ENCODE results near the gene ARHGAP15.

ARHGAP15 gene

GRCh38 chr2:143297182-143297581, 168.0 kb downstream of the ARHGAP15 start:
- Histone ChIP-seq H3K9me3 (ENCODE audit: insufficient read depth, low read length) (no peaks in the 10 kb centered on the region), H3K27ac (ENCODE audit: low read depth, low read length) (no peak overlapping the region), H3K27me3 (ENCODE audit: low read length) (no peaks in the 10 kb centered on the region), H3K36me3 (ENCODE audit: low read length) (no peaks in the 10 kb centered on the region), H4K20me1 (ENCODE audit: low read depth, low read length) (no peaks in the 10 kb centered on the region), H3K79me2 (ENCODE audit: insufficient read depth, low read length) (no peaks in the 10 kb centered on the region), H2AFZ (ENCODE audit: low read depth, low read length, severe bottlenecking) (no peak overlapping the region), H3K9ac (ENCODE audit: low read length) (no peak overlapping the region), H3K9me2 (replicated peaks; ENCODE audit: insufficient read depth, low read length) (no peaks in the 10 kb centered on the region), H3K4me3 (ENCODE audit: insufficient read depth, low read length, poor library complexity, severe bottlenecking) (no peak overlapping the region), H3K4me2 (ENCODE audit: low read depth, low read length, poor library complexity, severe bottlenecking) (no peak overlapping the region), H3F3A (ENCODE audit: insufficient read depth) (no peaks in the 10 kb centered on the region)
- no peak for TF ChIP-seq CTCF (IDR thresholded peaks at IDR 0.05; ENCODE audit: insufficient read depth, low read length, poor library complexity, severe bottlenecking)
- no peak for TF ChIP-seq EZH2phosphoT487 (conservative IDR thresholded peaks at IDR 0.05; ENCODE audit: low read length)

- no peak overlapping the region for H3K4me3 ChIP-seq (ENCODE audit: insufficient read depth, low read length, poor library complexity, severe bottlenecking)
- no peaks in the 10 kb centered on the region for H3F3A ChIP-seq (ENCODE audit: insufficient read depth)
- H2AFZ ChIP-seq (ENCODE audit: low read depth, low read length, severe bottlenecking), result no peak overlapping the region
- no peaks in the 10 kb centered on the region for H4K20me1 ChIP-seq (ENCODE audit: low read depth, low read length)
- H3K9me2 ChIP-seq (replicated peaks; ENCODE audit: insufficient read depth, low read length), result no peaks in the 10 kb centered on the region
- no peak overlapping the region for H3K4me2 ChIP-seq (ENCODE audit: low read depth, low read length, poor library complexity, severe bottlenecking)
- no peaks in the 10 kb centered on the region for H3K36me3 ChIP-seq (ENCODE audit: low read length)
- no peaks in the 10 kb centered on the region for H3K79me2 ChIP-seq (ENCODE audit: insufficient read depth, low read length)
- no peaks in the 10 kb centered on the region for H3K27me3 ChIP-seq (ENCODE audit: low read length)
- no peaks in the 10 kb centered on the region for H3K9me3 ChIP-seq (ENCODE audit: insufficient read depth, low read length)
- H3K9ac ChIP-seq (ENCODE audit: low read length), result no peak overlapping the region
- no peak overlapping the region for H3K27ac ChIP-seq (ENCODE audit: low read depth, low read length)
- TF ChIP-seq EZH2phosphoT487 (conservative IDR thresholded peaks at IDR 0.05; ENCODE audit: low read length) (no peak), CTCF (IDR thresholded peaks at IDR 0.05; ENCODE audit: insufficient read depth, low read length, poor library complexity, severe bottlenecking) (no peak)
Observed at GRCh38 chr2:143300536-143300935, 171.3 kb downstream of the ARHGAP15 start.

- Histone ChIP-seq H3K4me3 (ENCODE audit: insufficient read depth, low read length, poor library complexity, severe bottlenecking) (no peak overlapping the region), H3K9me2 (replicated peaks; ENCODE audit: insufficient read depth, low read length) (no peaks in the 10 kb centered on the region), H3K36me3 (ENCODE audit: low read length) (no peaks in the 10 kb centered on the region; the same call in 1 of the 2 replicates), H2AFZ (ENCODE audit: low read depth, low read length, severe bottlenecking) (no peak overlapping the region), H3K27me3 (ENCODE audit: low read length) (no peaks in the 10 kb centered on the region), H3K4me2 (ENCODE audit: low read depth, low read length, poor library complexity, severe bottlenecking) (no peak overlapping the region), H3K9me3 (ENCODE audit: insufficient read depth, low read length) (no peaks in the 10 kb centered on the region), H3K27ac (ENCODE audit: low read depth, low read length) (no peak overlapping the region), H3K79me2 (ENCODE audit: insufficient read depth, low read length) (0 out of 2 replicates have a peak, but pooled peaks cover 3% of the 10 kb centered on the region), H3F3A (ENCODE audit: insufficient read depth) (no peaks in the 10 kb centered on the region), H4K20me1 (ENCODE audit: low read depth, low read length) (no peaks in the 10 kb centered on the region), H3K9ac (ENCODE audit: low read length) (no peak overlapping the region)
- no peak for TF ChIP-seq CTCF (IDR thresholded peaks at IDR 0.05; ENCODE audit: insufficient read depth, low read length, poor library complexity, severe bottlenecking)
- TF ChIP-seq EZH2phosphoT487 (conservative IDR thresholded peaks at IDR 0.05; ENCODE audit: low read length), result no peak
Observed at GRCh38 chr2:143311426-143311825, 182.2 kb downstream of the ARHGAP15 start.

Data from SU-DHL-6 (cell line).